DMS153 treated with DMSO at 0.1 percent for 48 hours (cell line): ENCODE data around the gene LCN15.
"Not testable (repeated sequence)": the region's sequence is repeated elsewhere in the genome, so short reads cannot be mapped to it uniquely, and the experiment has no call there.

Experiments
- DNase-seq: peaks from one replicate; lab custom pipeline; 2025; ENCODE audit not compliant: unreplicated experiment; lab: John Stamatoyannopoulos, UW

Gene LCN15

GRCh38 chr9:136764301-136764891 lies at the start of gene LCN15:
TSS of gene LCN15 (minus strand) at chr9:136764518. CDS start at chr9:136764488, 30 bp downstream.
- DNase-seq, result peak; percentile 23

GRCh38 chr9:136808806-136809158 lies 44.5 kb upstream of the LCN15 start:
- DNase-seq, result no peak

GRCh38 chr9:136808075-136808805 lies 43.9 kb upstream of the LCN15 start:
- DNase-seq, result no peak

GRCh38 chr9:136807281-136808074 lies 43.2 kb upstream of the LCN15 start, which contains the start of gene RABL6:
TSS of gene RABL6 (plus strand) at chr9:136807948. CDS start at chr9:136808197, 249 bp downstream.
- peak; percentile 54 for DNase-seq

GRCh38 chr9:136806631-136807201 lies 42.4 kb upstream of the LCN15 start:
- no peak for DNase-seq

DNA sequence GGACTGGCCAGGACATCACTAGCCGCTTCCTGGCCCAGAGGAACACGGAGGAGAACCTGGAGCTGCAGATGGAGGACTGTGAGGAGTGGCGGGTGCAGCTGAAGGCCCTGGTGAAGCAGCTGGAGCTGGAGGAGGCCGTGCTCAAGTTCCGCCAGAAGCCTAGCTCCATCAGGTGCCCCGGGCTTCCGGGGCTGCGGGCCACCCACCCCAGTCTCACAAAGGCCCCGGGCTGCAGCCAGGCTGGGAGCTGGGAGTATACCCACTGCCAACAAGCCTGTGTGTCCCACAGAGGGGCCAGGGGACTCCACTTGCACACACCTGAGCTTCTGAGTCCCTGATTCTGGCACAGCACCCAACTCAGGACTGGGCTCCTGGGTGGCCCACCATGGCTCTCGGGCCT lies 41.7 kb upstream of the LCN15 start:
- no peak for DNase-seq

- no peak for DNase-seq
Observed at GRCh38 chr9:136805207-136805740, 41.0 kb upstream of the LCN15 start.

GRCh38 chr9:136804509-136805206 lies 40.3 kb upstream of the LCN15 start:
- no peak for DNase-seq

DNA sequence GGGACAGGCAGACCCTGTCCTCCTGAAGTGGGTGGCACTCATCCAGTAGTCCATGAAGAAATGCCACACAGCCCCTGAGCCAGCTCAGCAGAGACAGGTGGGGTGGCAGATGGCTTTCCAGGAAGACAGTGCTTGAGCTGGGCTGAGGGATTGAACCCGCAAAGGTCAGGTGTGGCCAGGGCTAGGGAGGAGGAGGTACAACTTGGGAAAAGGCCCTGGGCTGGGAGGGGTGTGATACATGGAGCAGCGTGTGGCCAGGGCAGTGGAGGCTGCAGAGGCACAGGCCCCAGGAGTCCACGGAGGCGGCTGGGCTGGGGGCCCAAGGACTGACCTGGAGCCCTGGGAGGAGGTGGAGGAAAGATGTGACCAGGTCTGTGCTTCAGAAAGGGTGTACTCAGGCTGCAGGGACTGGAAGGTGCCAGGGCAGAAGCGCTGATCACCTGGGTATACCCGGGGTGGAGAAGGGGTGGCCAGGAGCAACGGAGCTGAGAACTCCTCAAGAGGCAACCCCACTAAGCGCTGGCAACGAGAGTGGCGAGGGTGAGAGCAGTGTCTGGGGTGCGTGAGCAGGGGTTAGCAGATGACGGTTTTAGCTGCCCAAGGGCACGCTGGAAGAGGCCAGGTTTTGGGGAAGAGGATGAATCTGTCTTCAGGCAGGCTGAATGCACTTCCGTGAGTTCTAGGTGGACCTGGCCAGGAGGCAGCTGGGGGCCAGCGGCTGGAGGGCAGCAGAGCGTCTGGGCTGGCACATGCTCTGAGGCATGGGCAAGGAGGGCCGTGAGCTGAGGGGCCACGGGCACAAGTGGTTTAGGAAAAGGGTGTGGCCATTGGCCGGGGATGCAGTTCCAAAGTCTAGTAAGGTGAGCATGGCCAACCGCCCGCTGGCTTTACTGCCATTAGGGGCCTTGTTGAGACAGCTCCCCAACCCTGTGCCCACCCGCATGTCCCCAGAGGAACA lies 39.5 kb upstream of the LCN15 start:
- no peak for DNase-seq

DNA sequence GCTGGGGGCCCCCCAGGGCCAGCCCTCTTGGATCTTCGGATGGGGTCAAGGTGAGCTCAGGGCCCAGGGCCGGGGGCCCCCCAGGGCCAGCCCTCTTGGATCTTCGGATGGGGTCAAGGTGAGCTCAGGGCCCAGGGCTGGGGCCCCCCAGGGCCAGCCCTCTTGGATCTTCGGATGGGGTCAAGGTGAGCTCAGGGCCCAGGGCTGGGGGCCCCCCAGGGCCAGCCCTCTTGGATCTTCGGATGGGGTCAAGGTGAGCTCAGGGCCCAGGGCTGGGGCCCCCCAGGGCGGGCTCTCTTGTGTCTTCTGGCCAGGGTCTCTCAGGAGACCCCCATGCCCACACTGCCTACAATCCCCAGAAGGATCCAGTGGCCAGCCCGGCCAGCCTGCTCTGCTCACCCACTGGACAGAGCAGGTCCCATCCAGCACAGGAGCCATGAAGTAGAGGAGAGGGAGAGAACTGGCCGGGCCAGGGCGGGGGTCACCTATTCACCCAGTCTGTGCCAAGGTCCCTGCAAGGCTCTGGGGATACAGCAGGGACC lies 38.8 kb upstream of the LCN15 start:
- not testable (repeated sequence) for DNase-seq

DNA sequence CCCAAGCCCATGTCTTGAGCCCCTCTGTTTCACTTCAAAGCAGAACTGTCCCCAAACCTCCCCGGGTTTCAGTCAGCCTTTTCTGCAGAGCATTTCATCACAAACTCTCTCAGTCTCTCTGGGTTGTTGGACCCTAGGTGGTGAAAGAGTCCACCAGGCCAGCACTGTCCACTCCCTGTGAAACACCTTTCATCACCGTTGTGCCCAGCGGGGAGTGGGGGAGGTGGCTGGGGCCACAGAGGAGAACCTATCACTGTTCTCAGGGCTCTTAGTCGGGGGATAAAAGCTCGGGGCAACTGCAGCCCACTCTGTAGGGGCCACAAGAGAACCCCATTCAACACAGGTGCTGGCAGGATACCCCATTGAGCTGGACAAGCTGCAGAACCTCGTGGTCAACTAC lies 38.0 kb upstream of the LCN15 start:
- no peak for DNase-seq

DNA sequence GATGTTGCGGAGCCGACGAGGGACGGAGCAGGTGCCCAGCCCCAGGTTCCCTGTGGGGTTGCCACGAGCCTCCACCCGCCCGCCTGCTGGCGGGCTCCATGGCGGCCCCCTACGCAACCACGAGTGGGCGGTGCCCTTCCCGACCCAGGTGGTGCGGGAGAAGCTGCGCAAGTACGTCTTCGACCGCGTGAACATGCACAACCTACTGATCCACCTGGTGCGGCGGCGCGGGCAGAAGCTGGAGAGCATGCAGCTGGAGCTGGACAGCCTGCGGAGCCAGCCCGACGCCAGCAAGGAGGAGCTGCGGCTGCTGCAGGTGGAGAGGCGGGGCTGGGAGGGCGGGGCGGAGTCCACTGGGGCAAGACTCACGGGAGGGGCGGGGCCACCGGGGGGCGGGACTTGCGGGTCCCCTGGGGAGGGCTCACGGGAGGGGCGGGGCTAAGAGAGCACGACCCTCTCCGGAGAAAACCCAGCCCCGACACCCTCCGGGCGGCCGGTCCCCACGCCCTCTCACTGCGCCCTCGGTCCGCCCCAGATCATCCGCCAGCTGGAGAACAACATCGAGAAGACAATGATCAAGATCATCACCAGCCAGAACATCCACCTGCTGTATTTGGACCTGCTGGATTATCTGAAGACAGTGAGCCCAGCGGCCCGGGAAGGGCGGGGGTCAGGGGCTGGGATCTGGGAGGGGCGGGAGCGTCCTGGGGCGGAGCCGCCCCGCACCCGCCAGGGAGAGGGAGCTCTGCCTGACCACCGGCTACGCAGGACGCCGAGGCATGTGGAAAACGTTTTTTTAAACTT lies 35.7 kb upstream of the LCN15 start:
- peak; percentile 81 for DNase-seq

DNA sequence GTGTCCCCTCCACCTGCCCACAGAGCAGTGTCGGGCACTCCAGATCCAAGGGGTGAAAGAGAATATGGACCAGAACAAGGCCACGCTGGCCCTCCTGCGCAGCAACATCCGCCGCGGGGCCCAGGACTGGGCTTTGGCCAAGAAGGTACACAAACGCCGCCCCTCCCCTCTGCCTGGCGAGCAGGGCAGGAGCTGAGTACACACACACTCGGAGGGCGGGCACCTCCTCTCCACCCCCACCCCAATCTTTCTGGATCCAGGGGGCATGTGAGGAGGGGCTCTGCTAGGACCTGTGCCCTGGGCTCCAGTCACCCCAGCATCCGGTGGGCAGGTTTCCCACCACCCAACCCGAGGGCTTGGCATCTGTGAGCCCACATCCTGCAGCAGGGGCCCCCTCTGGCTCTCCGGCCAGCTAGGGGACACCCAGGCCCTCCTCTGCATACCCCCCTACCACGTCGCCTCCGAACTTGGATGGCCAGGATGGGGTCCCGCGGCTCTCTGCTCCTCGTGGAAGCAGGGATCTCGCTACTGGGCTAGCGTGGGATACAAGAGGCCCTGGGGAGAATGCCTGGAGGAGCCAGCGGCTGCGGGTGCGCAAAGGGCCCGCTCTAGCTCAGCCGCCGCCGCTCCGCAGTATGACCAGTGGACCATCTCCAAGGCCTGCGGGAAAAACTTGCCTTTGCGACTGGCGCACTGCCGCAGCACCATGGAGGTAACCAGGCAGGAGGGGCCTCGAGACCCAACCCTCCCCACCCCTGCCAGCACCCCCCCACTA lies 34.9 kb upstream of the LCN15 start:
- peak; percentile 53 for DNase-seq

GRCh38 chr9:136798708-136799078 lies 34.4 kb upstream of the LCN15 start:
- DNase-seq, result no peak

- not testable (repeated sequence) for DNase-seq
Observed at GRCh38 chr9:136796775-136797347, 32.5 kb upstream of the LCN15 start.

GRCh38 chr9:136796238-136796774 lies 32.0 kb upstream of the LCN15 start, which contains the start of gene CCDC183:
TSS of gene CCDC183 (plus strand) at chr9:136796338. CDS start at chr9:136796398, 60 bp downstream.
- DNase-seq, result no peak

GRCh38 chr9:136795000-136795348 lies 30.7 kb upstream of the LCN15 start:
- no peak for DNase-seq
